HS-5 (cell line): ENCODE results near the gene PPP2R5E.
"Not testable (repeated sequence)": the region's sequence is repeated elsewhere in the genome, so short reads cannot be mapped to it uniquely, and the experiment has no call there.

Experiments
- DNase-seq: peaks from one replicate; pipeline ENCODE4 v3.0.0-alpha.2; 2012; ENCODE audit warnings: low read depth

PPP2R5E gene

GRCh38 chr14:63543000-63543825, at the start of gene PPP2R5E:
PPP2R5E (minus strand) TSS chr14:63543377; CDS start chr14:63539685, 3,692 bp downstream.
- peak; percentile 93 for DNase-seq

- DNase-seq, result not testable (repeated sequence)
These were observed 39.9 kb upstream of the PPP2R5E start for GRCh38 chr14:63583046-63583445.

- DNase-seq, result no peak
These were observed 38.3 kb upstream of the PPP2R5E start for GRCh38 chr14:63581491-63581890.

- no peak for DNase-seq
These were observed 35.1 kb upstream of the PPP2R5E start for GRCh38 chr14:63578300-63578699.

- DNase-seq, result no peak
These were observed 30.4 kb upstream of the PPP2R5E start for GRCh38 chr14:63573581-63573980.

GRCh38 chr14:63565448-63565847, 22.3 kb upstream of the PPP2R5E start:
- DNase-seq, result no peak

GRCh38 chr14:63564318-63564717, 21.1 kb upstream of the PPP2R5E start:
- DNase-seq, result no peak

- DNase-seq, result no peak
These were observed 20.3 kb upstream of the PPP2R5E start for GRCh38 chr14:63563370-63564026.

- no peak for DNase-seq
These were observed 19.2 kb upstream of the PPP2R5E start for GRCh38 chr14:63562405-63562804.

GRCh38 chr14:63555572-63555971, 12.4 kb upstream of the PPP2R5E start:
- DNase-seq, result no peak

- peak; percentile 29 for DNase-seq
These were observed 8.2 kb upstream of the PPP2R5E start for GRCh38 chr14:63551332-63551731.

- DNase-seq, result no peak
These were observed 4.7 kb upstream of the PPP2R5E start for GRCh38 chr14:63547798-63548335.

GRCh38 chr14:63545431-63545830, 2.3 kb upstream of the PPP2R5E start:
- no peak for DNase-seq

- no peak for DNase-seq
These were observed 1.6 kb upstream of the PPP2R5E start for GRCh38 chr14:63544591-63545299.

GRCh38 chr14:63543826-63544406, 739 bp upstream of the PPP2R5E start:
- DNase-seq, result no peak

- no peak for DNase-seq
These were observed 762 bp downstream of the PPP2R5E start for GRCh38 chr14:63542231-63542999.

GRCh38 chr14:63535918-63536317, 7.3 kb downstream of the PPP2R5E start:
- DNase-seq, result no peak

GRCh38 chr14:63533474-63533873, 9.7 kb downstream of the PPP2R5E start:
- no peak for DNase-seq

- DNase-seq, result no peak
These were observed 18.5 kb downstream of the PPP2R5E start for GRCh38 chr14:63524537-63525155.

GRCh38 chr14:63523735-63524426, 19.3 kb downstream of the PPP2R5E start:
- DNase-seq, result no peak
